Glutamatergic neuron (in vitro differentiated cells): Measurements from ENCODE around the gene PIK3R1. TPM values are rescaled to one million over a fixed set of nuclear protein-coding genes. Genes with fewer than 3 reads are reported as not detected.

Source experiments
- DNase-seq: peaks from one replicate; pipeline ENCODE4 v3.0.0; 2022
- H3K27ac Mint-ChIP-seq: one replicate; pipeline ENCODE4 v1.8.0; 2020; ENCODE audit warnings: mild to moderate bottlenecking, mixed read lengths, inconsistent platforms; ENCODE audit not compliant: unreplicated experiment
- H3K27me3 Mint-ChIP-seq: one replicate; pipeline ENCODE4 v1.8.0; 2020; ENCODE audit warnings: mild to moderate bottlenecking, moderate library complexity, mixed read lengths, inconsistent platforms; ENCODE audit not compliant: unreplicated experiment
- H3K36me3 Mint-ChIP-seq: one replicate; pipeline ENCODE4 v1.8.0; 2020; ENCODE audit warnings: mild to moderate bottlenecking, mixed read lengths, inconsistent platforms; ENCODE audit not compliant: unreplicated experiment
- H3K4me1 Mint-ChIP-seq: one replicate; pipeline ENCODE4 v1.8.0; 2020; ENCODE audit warnings: mild to moderate bottlenecking, low read depth, mixed read lengths, inconsistent platforms; ENCODE audit not compliant: unreplicated experiment
- H3K4me3 Mint-ChIP-seq: one replicate; pipeline ENCODE4 v1.8.0; 2020; ENCODE audit warnings: mild to moderate bottlenecking, mixed read lengths, inconsistent platforms; ENCODE audit not compliant: unreplicated experiment
- H3K9me3 Mint-ChIP-seq: one replicate; pipeline ENCODE4 v1.8.0; 2020; ENCODE audit warnings: mild to moderate bottlenecking, moderate library complexity, mixed read lengths, inconsistent platforms; ENCODE audit not compliant: unreplicated experiment
- CTCF ChIP-seq: fragments of 200-600 bp; sonication (generic); IDR thresholded peaks from one replicate; pipeline ENCODE4 v1.5.0; 2021; ENCODE audit not compliant: partially characterized antibody, unreplicated experiment
- total RNA-seq: library from RNA; stranded (reverse); fragmentation: NEBNext Ultra II Directional; extraction: Animal tissue kit (Norgen Biotek cat#: 25700); gene quantifications from one replicate; pipeline ENCODE4 v1.2.1, GENCODE V29; 2021; ENCODE audit not compliant: unreplicated experiment

The PIK3R1 gene
- total RNA-seq, 1 donor from 2014 or later, result 49.4 TPM

DNA sequence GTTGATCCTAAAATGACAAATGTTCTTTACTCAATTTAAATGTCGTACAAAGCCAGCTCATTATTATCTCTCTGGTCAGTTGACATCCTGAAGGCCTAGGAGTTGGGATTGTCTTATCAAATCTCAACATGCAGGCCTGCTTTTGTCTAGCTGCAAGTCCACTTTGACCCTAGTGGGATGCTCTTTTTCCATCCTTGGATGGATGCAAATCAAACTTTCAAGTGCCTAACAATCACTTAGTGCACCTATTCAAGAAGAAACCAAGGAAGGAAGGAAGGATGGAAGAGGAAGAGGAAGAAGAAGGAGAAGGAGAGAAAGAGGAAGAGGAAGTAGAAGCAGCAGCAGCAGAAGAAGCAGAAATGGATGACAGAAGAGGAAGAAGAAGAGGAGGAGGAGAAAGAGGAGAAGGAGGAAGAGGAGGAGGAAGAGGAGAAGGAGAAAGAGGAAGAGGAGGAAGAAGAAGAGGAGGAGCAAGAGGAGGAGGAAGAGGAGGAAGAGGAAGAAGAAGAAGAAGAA lies 109.6 kb downstream of the PIK3R1 start:
- H3K27ac Mint-ChIP-seq, result no peak overlapping the region

DNA sequence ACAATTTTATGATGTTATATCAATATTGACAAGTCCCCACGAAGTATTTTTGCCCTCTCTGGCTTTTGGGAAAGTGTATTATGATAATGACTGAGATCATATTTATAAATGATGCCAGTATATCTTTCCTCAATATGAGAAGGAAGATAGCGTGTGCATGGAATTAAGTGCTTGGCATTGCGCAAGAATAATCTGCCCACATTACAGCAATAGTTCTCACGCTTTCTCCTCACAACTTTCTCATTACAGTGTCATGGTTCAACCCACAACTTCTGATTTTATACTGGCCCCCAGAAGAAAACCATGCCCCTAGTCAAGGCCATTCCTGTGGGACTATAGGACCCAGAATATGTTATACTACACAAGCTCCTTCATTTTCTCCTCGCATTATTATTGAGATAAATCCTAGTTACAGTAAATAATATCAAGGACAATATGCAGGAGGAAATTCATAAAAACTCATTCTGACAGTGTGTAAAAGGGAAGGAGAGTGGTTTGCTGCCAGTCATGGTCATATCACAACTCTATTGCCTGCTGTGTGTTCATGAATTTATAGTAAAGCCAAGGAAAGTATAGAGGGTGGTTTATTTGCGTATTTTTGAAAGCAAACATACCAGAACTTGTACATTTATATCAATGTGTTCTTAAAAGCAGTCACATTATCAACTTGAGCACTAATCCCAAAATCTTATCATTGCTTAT lies 114.1 kb downstream of the PIK3R1 start:
- H3K4me1 Mint-ChIP-seq, result peaks cover 8% of the 10 kb centered on the region
- no peak overlapping the region for H3K4me3 Mint-ChIP-seq
- H3K36me3 Mint-ChIP-seq, result peaks cover 7% of the 10 kb centered on the region
- no peak for DNase-seq
- no peaks in the 10 kb centered on the region for H3K9me3 Mint-ChIP-seq
- no peaks in the 10 kb centered on the region for H3K27me3 Mint-ChIP-seq
- no peak overlapping the region for H3K27ac Mint-ChIP-seq
- no peak for TF ChIP-seq CTCF

More for the DNA sequence above, 109.6 kb downstream of the PIK3R1 start:
- no peak for DNase-seq
- no peaks in the 10 kb centered on the region for H3K27me3 Mint-ChIP-seq
- H3K36me3 Mint-ChIP-seq, result peaks cover 12% of the 10 kb centered on the region
- peaks cover under 1% of the 10 kb centered on the region for H3K9me3 Mint-ChIP-seq
- H3K4me1 Mint-ChIP-seq, result peaks cover 8% of the 10 kb centered on the region
- H3K4me3 Mint-ChIP-seq, result no peak overlapping the region
- no peak for TF ChIP-seq CTCF

- Mint-ChIP-seq H3K36me3 (no peaks in the 10 kb centered on the region), H3K4me3 (no peak overlapping the region), H3K9me3 (peaks cover under 1% of the 10 kb centered on the region), H3K27me3 (no peaks in the 10 kb centered on the region), H3K27ac (no peak overlapping the region), H3K4me1 (peaks cover 8% of the 10 kb centered on the region)
- no peak for TF ChIP-seq CTCF
- DNase-seq, result no peak
Observed at GRCh38 chr5:68330574-68330973, 115.0 kb downstream of the PIK3R1 start.

- no peaks in the 10 kb centered on the region for H3K27me3 Mint-ChIP-seq
- H3K4me1 Mint-ChIP-seq, result peaks cover 8% of the 10 kb centered on the region
- DNase-seq, result no peak
- no peak for TF ChIP-seq CTCF
- no peak overlapping the region for H3K27ac Mint-ChIP-seq
- H3K4me3 Mint-ChIP-seq, result no peak overlapping the region
- H3K9me3 Mint-ChIP-seq, result peaks cover 1% of the 10 kb centered on the region
- no peaks in the 10 kb centered on the region for H3K36me3 Mint-ChIP-seq
Observed at GRCh38 chr5:68331192-68332079, 115.9 kb downstream of the PIK3R1 start.

- Mint-ChIP-seq H3K27ac (no peak overlapping the region), H3K9me3 (peaks cover 1% of the 10 kb centered on the region), H3K27me3 (no peaks in the 10 kb centered on the region), H3K4me1 (peaks cover 8% of the 10 kb centered on the region), H3K4me3 (no peak overlapping the region), H3K36me3 (no peaks in the 10 kb centered on the region)
- DNase-seq, result no peak
- no peak for TF ChIP-seq CTCF
Observed at GRCh38 chr5:68332080-68332451, 116.5 kb downstream of the PIK3R1 start.
